HepG2 (cell line): Measurements from ENCODE around the gene ERF. TPM values are rescaled to one million over a fixed set of nuclear protein-coding genes. Genes with fewer than 3 reads are reported as not detected.

Source experiments
- CCAR2 ChIP-seq: fragments of 200-400 bp; formaldehyde crosslinking; optimal IDR thresholded peaks from 2 replicates; pipeline ENCODE3; 2018; ENCODE audit warnings: low read depth, mild to moderate bottlenecking, low read length, moderate library complexity
- ELF1 ChIP-seq: sonication (generic); formaldehyde crosslinking; IDR thresholded peaks from 2 replicates; pipeline ENCODE4 v1.4.0; 2020; ENCODE audit warnings: missing genetic modification reagents
- FOXC1 ChIP-seq: sonication (generic); formaldehyde crosslinking; IDR thresholded peaks from 2 replicates; pipeline ENCODE4 v1.8.0; 2022; ENCODE audit warnings: mild to moderate bottlenecking, missing genetic modification reagents, borderline replicate concordance
- HMG20A ChIP-seq: IDR thresholded peaks from 2 replicates; pipeline ENCODE4 v1.6.1; 2016; ENCODE audit warnings: borderline replicate concordance
- IKZF1 ChIP-seq: fragments of 450-650 bp; IDR thresholded peaks from 2 replicates; pipeline ENCODE4 v1.7.1; 2016
- KLF6 ChIP-seq: IDR thresholded peaks from 2 replicates; pipeline ENCODE4 v1.8.0; 2016; ENCODE audit warnings: missing biosample characterization, missing genetic modification reagents
- MIER3 ChIP-seq: IDR thresholded peaks from 2 replicates; pipeline ENCODE4 v1.6.1; 2016; ENCODE audit warnings: missing compliant biosample characterization, borderline replicate concordance
- NCOA1 ChIP-seq: sonication (generic); formaldehyde crosslinking; IDR thresholded peaks from 2 replicates; pipeline ENCODE4 v1.9.0; 2021; ENCODE audit warnings: missing genetic modification reagents
- NFE2L1 ChIP-seq: sonication (generic); formaldehyde crosslinking; IDR thresholded peaks from 2 replicates; pipeline ENCODE4 v1.4.0; 2020; ENCODE audit warnings: missing genetic modification reagents, mild to moderate bottlenecking, borderline replicate concordance
- NR0B2 ChIP-seq: sonication (generic); formaldehyde crosslinking; IDR thresholded peaks from 2 replicates; pipeline ENCODE4 v1.4.0; 2020; ENCODE audit warnings: mild to moderate bottlenecking, missing genetic modification reagents
- PCBP2 ChIP-seq: fragments of 200-400 bp; formaldehyde crosslinking; optimal IDR thresholded peaks from 2 replicates; pipeline ENCODE3; 2018; ENCODE audit warnings: low read length, low read depth; ENCODE audit not compliant: poor library complexity, severe bottlenecking
- PLRG1 ChIP-seq: fragments of 450-650 bp; conservative IDR thresholded peaks from 2 replicates; pipeline ENCODE4 v1.6.1; 2016
- POLR2A ChIP-seq, 2 experiments: IDR thresholded peaks; 2 replicates each; pipeline ENCODE4 v1.6.1; 2011; ENCODE audit warnings: low read depth in 2 of 2, low read length in 2 of 2, mild to moderate bottlenecking in 1 of 2, moderate library complexity in 1 of 2; ENCODE audit not compliant: insufficient read depth in 1 of 2
- PRDM4 ChIP-seq: sonication (generic); formaldehyde crosslinking; IDR thresholded peaks from 2 replicates; pipeline ENCODE4 v1.9.0; 2021; ENCODE audit warnings: missing genetic modification reagents, borderline replicate concordance
- SNAI1 ChIP-seq: sonication (generic); formaldehyde crosslinking; IDR thresholded peaks from 2 replicates; pipeline ENCODE4 v1.5.0; 2020; ENCODE audit warnings: mild to moderate bottlenecking, missing genetic modification reagents, borderline replicate concordance
- SP4 ChIP-seq: sonication (generic); formaldehyde crosslinking; IDR thresholded peaks from 2 replicates; pipeline ENCODE4 v1.8.1; 2023; ENCODE audit warnings: mild to moderate bottlenecking, missing genetic modification reagents
- TOPORS ChIP-seq: sonication (generic); formaldehyde crosslinking; IDR thresholded peaks from 2 replicates; pipeline ENCODE4 v1.8.0; 2023; ENCODE audit warnings: mild to moderate bottlenecking, missing genetic modification reagents
- TRIM22 ChIP-seq: fragments of 450-650 bp; IDR thresholded peaks from 2 replicates; pipeline ENCODE4 v1.6.1; 2017
- ZFY ChIP-seq: sonication (generic); formaldehyde crosslinking; IDR thresholded peaks from 2 replicates; pipeline ENCODE4 v1.4.0; 2020; ENCODE audit warnings: missing genetic modification reagents
- ZNF224 ChIP-seq: sonication (generic); formaldehyde crosslinking; IDR thresholded peaks from 2 replicates; pipeline ENCODE4 v1.5.0; 2020; ENCODE audit warnings: mild to moderate bottlenecking, missing genetic modification reagents
- ZNF275 ChIP-seq: sonication (generic); formaldehyde crosslinking; IDR thresholded peaks from 2 replicates; pipeline ENCODE4 v1.8.0; 2022; ENCODE audit warnings: missing genetic modification reagents, mild to moderate bottlenecking, inconsistent platforms, borderline replicate concordance
- ZNF33B ChIP-seq: sonication (generic); formaldehyde crosslinking; IDR thresholded peaks from 2 replicates; pipeline ENCODE4 v1.5.1; 2020; ENCODE audit warnings: mild to moderate bottlenecking, missing genetic modification reagents
- ZNF530 ChIP-seq: sonication (generic); formaldehyde crosslinking; IDR thresholded peaks from 2 replicates; pipeline ENCODE4 v1.5.0; 2020; ENCODE audit warnings: low read depth, mild to moderate bottlenecking, missing genetic modification reagents
- ZNF616 ChIP-seq: sonication (generic); formaldehyde crosslinking; IDR thresholded peaks from 2 replicates; pipeline ENCODE4 v1.5.0; 2020; ENCODE audit warnings: low read depth, mild to moderate bottlenecking, missing genetic modification reagents
- ZNF670 ChIP-seq: sonication (generic); formaldehyde crosslinking; IDR thresholded peaks from 2 replicates; pipeline ENCODE4 v1.8.0; 2022; ENCODE audit warnings: mild to moderate bottlenecking, missing genetic modification reagents, borderline replicate concordance
- ZNF83 ChIP-seq: sonication (generic); formaldehyde crosslinking; IDR thresholded peaks from 2 replicates; pipeline ENCODE4 v1.4.0; 2020; ENCODE audit warnings: missing genetic modification reagents, mild to moderate bottlenecking, borderline replicate concordance
- polyA plus RNA-seq, 8 experiments: library from polyadenylated mRNA; depleted of rRNA in 3 of 8; stranded (reverse) in 7 of 8; unstranded in 1 of 8; fragments of >200 nt; fragmentation: Illumina TruSeq in 4 of 8; extraction: Trizol in 4 of 8; gene quantifications; 2 replicates each; pipeline versions ENCODE4 v1.2.1 to v1.2.3, GENCODE V29; 2011 to 2016; ENCODE audit warnings: low read depth in 4 of 8, missing spikeins in 1 of 8, mixed read lengths in 1 of 8; ENCODE audit not compliant: insufficient read depth in 1 of 8
- total RNA-seq, 5 experiments: library from RNA; depleted of rRNA; stranded (reverse); fragments of >200 nt; fragmentation: Illumina TruSeq; extraction: Trizol; gene quantifications; 2 replicates each; pipeline ENCODE4 v1.2.3, GENCODE V29; 2016; ENCODE audit warnings: low read depth in 1 of 5

Gene ERF
- total and polyA plus RNA-seq, 2 of the 13 experiments (the other 11 are each of a cell fraction or from before 2014, with no cell fraction given) = 67.1 to 69.9 TPM

GRCh38 chr19:42219812-42220750 lies 34.8 kb downstream of the ERF start, which contains the start of gene ZNF526 (continued):
- TF ChIP-seq SP4 (CRISPR knock-in tag) (peak; percentile 84), KLF6 (CRISPR knock-in tag) (no peak), ZNF670 (CRISPR knock-in tag) (0 out of 2 replicates have a peak, but pooled peaks have one; percentile 64), MIER3 (peak; percentile 88), IKZF1 (no peak), NFE2L1 (no peak), ZFY (peak; percentile 79), PCBP2 (no peak), ZNF530 (CRISPR knock-in tag) (no peak), TOPORS (CRISPR knock-in tag) (no peak), NCOA1 (CRISPR knock-in tag) (no peak), PLRG1 (no peak), POLR2A (IDR thresholded peaks at IDR 0.05; ENCODE audit: insufficient read depth in 1 of 2, low read depth in 2 of 2, low read length in 2 of 2) (peak; percentile 79 to 95), SNAI1 (no peak), ZNF33B (CRISPR knock-in tag) (0 out of 2 replicates have a peak, but pooled peaks have one; percentile 68), FOXC1 (CRISPR knock-in tag) (peak; percentile 76; the same call in 1 of the 2 replicates), PRDM4 (CRISPR knock-in tag) (no peak), CCAR2 (no peak), ELF1 (CRISPR knock-in tag) (0 out of 2 replicates have a peak, but pooled peaks have one; percentile 58), HMG20A (CRISPR knock-in tag) (no peak), TRIM22 (no peak), ZNF616 (CRISPR knock-in tag) (no peak), ZNF224 (CRISPR knock-in tag) (peak; percentile 64; the same call in 1 of the 2 replicates), ZNF83 (CRISPR knock-in tag) (no peak; the same call in 1 of the 2 replicates), NR0B2 (peak; percentile 34; the same call in 1 of the 2 replicates), ZNF275 (no peak)
